Ovary (tissue), 9 donors: ENCODE data around the gene MCM7. TPM values are rescaled to one million over a fixed set of nuclear protein-coding genes. Genes with fewer than 3 reads are reported as not detected.

ENCODE experiments used
- DNase-seq, 5 donors: peaks; one replicate each; pipeline ENCODE4 v3.0.0-alpha.2; 2019 to 2020
- H3K27ac ChIP-seq, 2 donors: fragments of 200-600 bp; one replicate each; pipeline versions ENCODE4 v1.5.1 to v1.8.0; 2019 to 2022
- H3K27me3 ChIP-seq: fragments of 200-600 bp; one replicate; pipeline ENCODE4 v1.8.0; 2022
- H3K36me3 ChIP-seq: fragments of 200-600 bp; sonication (generic); one replicate; pipeline ENCODE4 v1.5.1; 2019
- H3K4me1 ChIP-seq: one replicate; pipeline ENCODE4 v1.8.1; 2013; ENCODE audit warnings: mild to moderate bottlenecking, moderate library complexity; ENCODE audit not compliant: insufficient read depth
- H3K4me3 ChIP-seq: fragments of 200-600 bp; sonication (generic); one replicate; pipeline ENCODE4 v1.5.1; 2017
- H3K9me3 ChIP-seq, 2 donors: fragments of 200-600 bp in 1 of 2; sonication (generic) in 1 of 2; one replicate each; pipeline versions ENCODE4 v1.5.1 to v1.8.1; 2013 to 2019; ENCODE audit warnings: mild to moderate bottlenecking in 1 of 2, moderate library complexity in 1 of 2
- EP300 ChIP-seq: sonication (generic); formaldehyde crosslinking; IDR thresholded peaks from one replicate; pipeline ENCODE4 v1.6.1; 2017; ENCODE audit warnings: antibody characterized with exemption
- POLR2A ChIP-seq: fragments of 450-650 bp; IDR thresholded peaks from one replicate; pipeline ENCODE4 v1.6.1; 2017; ENCODE audit warnings: antibody characterized with exemption, mild to moderate bottlenecking, moderate library complexity
- WGBS, 3 donors: extraction: QIAGEN DNeasy Blood & Tissue Kit in 1 of 3; methylation state at CpG; one replicate each; pipeline versions ENCODE4 v1.1.5 to v1.1.7; 2013 to 2017; 5-methylcytosine and 5-hydroxymethylcytosine counted together
- intact Hi-C, 4 donors: fragments of 100-400 bp; cut with DNase I; formaldehyde crosslinking; loops; one replicate each; pipeline versions ENCODE4 v1.11.0 to v1.15.1; 2022 to 2023
- polyA plus RNA-seq, 2 donors: library from polyadenylated mRNA; stranded (reverse); fragments of 200-250 nt in 1 of 2; fragments of 350-450 nt in 1 of 2; fragmentation: Illumina TruSeq in 1 of 2; extraction: RNeasy Lipid Tissue Mini Kit (QIAGEN cat#74804) in 1 of 2; gene quantifications; one replicate each; pipeline ENCODE4 v1.2.3, GENCODE V29; 2013 to 2014
- total RNA-seq, 7 donors: library from RNA; depleted of rRNA in 2 of 7; stranded (reverse); fragments of >200 nt in 2 of 7; fragmentation: NEBNext Ultra II Directional in 3 of 7; extraction: Animal tissue kit (Norgen Biotek cat#: 25700) in 3 of 7; gene quantifications; one replicate each; pipeline versions ENCODE4 v1.1.0 to v1.2.4, GENCODE V29; 2016 to 2023
- TF ChIP-seq, protein P1 (sequence below), 3 donors: fragments of 450-650 bp in 2 of 3; fragments of 200-600 bp in 1 of 3; IDR thresholded peaks; one replicate each; pipeline versions ENCODE4 v1.5.1 to v1.8.0; 2016 to 2022; ENCODE audit warnings: antibody characterized with exemption in 3 of 3, mild to moderate bottlenecking in 1 of 3
- donor health status: DM: no; HTN: no; CAD: no; lungs with moderate emphysema.
- donor health status: DM: no; HTN: no; CAD: no.
- donor health status: Bipolar disorder and iron deficiency.
- donor health status: DM: yes; HTN: yes; CAD: no.
- donor health status: DM: no; HTN: no; CAD: no.
- donor health status: DM: yes; HTN: yes; CAD: no.

Gene MCM7
- total and polyA plus RNA-seq, 9 donors, result 24.4 to 79.7 (median 44.1) TPM

DNA sequence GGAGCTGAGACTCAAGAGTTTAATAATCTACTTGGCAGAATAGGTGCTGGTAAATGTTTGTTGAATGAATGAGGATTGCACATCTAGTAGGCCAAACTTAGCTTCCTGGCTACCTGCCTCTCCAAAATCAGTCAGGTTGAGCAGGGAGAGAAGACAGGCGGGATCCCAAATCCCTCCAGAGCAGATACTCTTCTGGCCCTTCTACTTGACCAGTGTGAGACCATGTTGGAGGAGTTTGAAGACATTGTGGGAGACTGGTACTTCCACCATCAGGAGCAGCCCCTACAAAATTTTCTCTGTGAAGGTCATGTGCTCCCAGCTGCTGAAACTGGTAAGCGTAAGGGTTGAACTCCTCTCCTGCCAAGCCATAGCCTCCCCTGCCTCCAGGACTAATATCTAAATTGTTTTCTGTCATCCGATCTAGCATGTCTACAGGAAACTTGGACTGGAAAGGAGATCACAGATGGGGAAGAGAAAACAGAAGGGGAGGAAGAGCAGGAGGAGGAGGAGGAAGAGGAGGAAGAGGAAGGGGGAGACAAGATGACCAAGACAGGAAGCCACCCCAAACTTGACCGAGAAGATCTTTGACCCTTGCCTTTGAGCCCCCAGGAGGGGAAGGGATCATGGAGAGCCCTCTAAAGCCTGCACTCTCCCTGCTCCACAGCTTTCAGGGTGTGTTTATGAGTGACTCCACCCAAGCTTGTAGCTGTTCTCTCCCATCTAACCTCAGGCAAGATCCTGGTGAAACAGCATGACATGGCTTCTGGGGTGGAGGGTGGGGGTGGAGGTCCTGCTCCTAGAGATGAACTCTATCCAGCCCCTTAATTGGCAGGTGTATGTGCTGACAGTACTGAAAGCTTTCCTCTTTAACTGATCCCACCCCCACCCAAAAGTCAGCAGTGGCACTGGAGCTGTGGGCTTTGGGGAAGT is 23.4 kb upstream of the MCM7 start:
- Histone ChIP-seq H3K9me3 (no peaks in the 10 kb centered on the region), H3K27me3 (no peaks in the 10 kb centered on the region), H3K4me3 (no peak overlapping the region), H3K36me3 (no peaks in the 10 kb centered on the region), H3K27ac (no peak overlapping the region), H3K4me1 (peaks cover 3% of the 10 kb centered on the region)
- no peak for TF ChIP-seq POLR2A
- TF ChIP-seq, protein P1, sequence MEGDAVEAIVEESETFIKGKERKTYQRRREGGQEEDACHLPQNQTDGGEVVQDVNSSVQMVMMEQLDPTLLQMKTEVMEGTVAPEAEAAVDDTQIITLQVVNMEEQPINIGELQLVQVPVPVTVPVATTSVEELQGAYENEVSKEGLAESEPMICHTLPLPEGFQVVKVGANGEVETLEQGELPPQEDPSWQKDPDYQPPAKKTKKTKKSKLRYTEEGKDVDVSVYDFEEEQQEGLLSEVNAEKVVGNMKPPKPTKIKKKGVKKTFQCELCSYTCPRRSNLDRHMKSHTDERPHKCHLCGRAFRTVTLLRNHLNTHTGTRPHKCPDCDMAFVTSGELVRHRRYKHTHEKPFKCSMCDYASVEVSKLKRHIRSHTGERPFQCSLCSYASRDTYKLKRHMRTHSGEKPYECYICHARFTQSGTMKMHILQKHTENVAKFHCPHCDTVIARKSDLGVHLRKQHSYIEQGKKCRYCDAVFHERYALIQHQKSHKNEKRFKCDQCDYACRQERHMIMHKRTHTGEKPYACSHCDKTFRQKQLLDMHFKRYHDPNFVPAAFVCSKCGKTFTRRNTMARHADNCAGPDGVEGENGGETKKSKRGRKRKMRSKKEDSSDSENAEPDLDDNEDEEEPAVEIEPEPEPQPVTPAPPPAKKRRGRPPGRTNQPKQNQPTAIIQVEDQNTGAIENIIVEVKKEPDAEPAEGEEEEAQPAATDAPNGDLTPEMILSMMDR (IDR thresholded peaks at IDR 0.05), result no peak
- TF ChIP-seq EP300, result no peak
- WGBS, 3 donors, result 65 to 78% (median 68%) methylated on average over 4 of the region's 4 CpGs
- no peak for DNase-seq
- intact Hi-C loops, result no loop called here

DNA sequence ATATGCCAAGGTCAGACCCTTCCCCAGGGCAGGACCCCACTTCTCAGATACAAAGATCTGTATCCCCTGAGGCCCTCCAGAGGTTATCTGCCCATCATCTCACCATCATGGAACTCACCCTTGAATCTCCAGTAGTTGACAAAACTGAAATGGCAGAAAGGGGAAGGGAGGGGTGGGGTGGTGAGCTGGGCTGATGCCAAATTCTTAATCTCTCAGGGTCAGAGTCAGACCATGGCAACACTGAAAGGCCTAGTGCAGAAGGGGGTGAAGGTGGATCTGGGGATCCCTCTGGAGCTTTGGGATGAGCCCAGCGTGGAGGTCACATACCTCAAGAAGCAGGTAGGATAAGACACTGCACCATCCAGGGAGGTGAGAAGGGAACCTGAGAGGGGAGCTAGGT is 21.4 kb upstream of the MCM7 start:
- Histone ChIP-seq H3K4me1 (no peaks in the 10 kb centered on the region), H3K27ac (no peak overlapping the region), H3K27me3 (no peaks in the 10 kb centered on the region), H3K4me3 (no peak overlapping the region), H3K9me3 (no peaks in the 10 kb centered on the region), H3K36me3 (no peaks in the 10 kb centered on the region)
- no peak for TF ChIP-seq EP300
- TF ChIP-seq POLR2A, result no peak
- TF ChIP-seq, protein P1 (IDR thresholded peaks at IDR 0.05), result no peak
- DNase-seq, result no peak
- 88 to 94% (median 90%) methylated on average over 1 of the region's 1 CpG for WGBS, 3 donors
- intact Hi-C loops, result no loop called here

DNA sequence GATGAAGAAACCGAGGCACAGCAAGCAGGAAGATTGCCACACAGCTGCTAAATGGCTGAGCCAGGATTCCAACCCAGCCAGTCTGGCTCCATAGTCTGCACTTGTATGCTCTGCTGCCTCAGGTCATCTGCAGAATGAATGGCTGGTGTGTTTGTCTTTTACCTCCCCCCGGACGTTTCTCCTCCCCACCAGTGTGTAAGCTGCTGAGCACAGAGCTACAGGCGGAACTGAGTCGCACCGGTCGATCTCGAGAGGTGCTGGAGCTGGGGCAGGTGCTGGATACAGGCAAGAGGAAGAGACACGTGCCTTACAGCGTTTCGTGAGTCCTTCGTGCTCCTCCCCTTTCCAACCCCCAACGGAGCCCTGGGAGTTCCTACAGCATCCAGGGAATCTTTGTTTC is 20.9 kb upstream of the MCM7 start:
- Histone ChIP-seq H3K4me3 (no peak overlapping the region), H3K4me1 (no peaks in the 10 kb centered on the region), H3K36me3 (no peaks in the 10 kb centered on the region), H3K9me3 (no peaks in the 10 kb centered on the region), H3K27me3 (no peaks in the 10 kb centered on the region), H3K27ac (no peak overlapping the region)
- 56 to 69% (median 63%) methylated on average over 13 of the region's 13 CpGs for WGBS, 3 donors
- TF ChIP-seq, protein P1 (IDR thresholded peaks at IDR 0.05), result no peak
- TF ChIP-seq EP300 (no peak), POLR2A (no peak)
- intact Hi-C loops, result no loop called here
- DNase-seq, result no peak

DNA sequence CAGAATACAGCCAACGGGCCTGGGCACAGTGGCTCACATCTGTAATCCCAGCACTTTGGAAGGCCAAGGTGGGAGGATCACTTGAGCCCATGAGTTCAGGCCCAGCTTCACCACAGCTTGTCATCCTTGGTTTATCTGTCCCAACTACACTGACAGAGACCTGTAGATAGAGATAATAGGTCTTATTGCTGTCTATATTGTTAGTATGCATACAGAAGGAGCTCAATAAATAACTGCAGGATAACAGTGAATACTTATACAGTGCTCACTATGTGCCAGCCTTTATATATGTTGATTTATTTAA is 19.5 kb upstream of the MCM7 start:
- Histone ChIP-seq H3K36me3 (no peaks in the 10 kb centered on the region), H3K27ac (no peak overlapping the region), H3K27me3 (no peaks in the 10 kb centered on the region), H3K9me3 (no peaks in the 10 kb centered on the region), H3K4me1 (no peaks in the 10 kb centered on the region), H3K4me3 (no peak overlapping the region)
- DNase-seq, result no peak
- TF ChIP-seq, protein P1 (IDR thresholded peaks at IDR 0.05), result no peak
- no peak for TF ChIP-seq EP300
- TF ChIP-seq POLR2A, result no peak
- WGBS, 3 donors, result 11 to 16% (median 12%) methylated on average over 1 of the region's 1 CpG
- intact Hi-C loops, result no loop called here
